ENCODE measurements around the gene P4HB. TPM values are rescaled to one million over a fixed set of nuclear protein-coding genes. Genes with fewer than 3 reads are reported as not detected.

P4HB gene
- total RNA-seq, 2 donors from 2014 or later, result 382 to 460 TPM

- Mint-ChIP-seq H3K36me3 (peaks cover 5 to 7% of the 10 kb centered on the region in 2 donors), H3K27ac (peak overlapping the region; percentile 81 to 89), H3K9me3 (no peaks in the 10 kb centered on the region)
- DNase-seq (ENCODE audit: low spot score in 2 of 2) (peak in 1 of 2 donors; percentile 45), ATAC-seq (peak; percentile 36 to 57)
Measured at GRCh38 chr17:81831957-81832607, 28.3 kb downstream of the P4HB start.

- peaks cover 5 to 7% of the 10 kb centered on the region in 2 donors for H3K36me3 Mint-ChIP-seq
- ATAC-seq, result no peak
- no peaks in the 10 kb centered on the region for H3K9me3 Mint-ChIP-seq
- H3K27ac Mint-ChIP-seq, result peak overlapping the region; percentile 81 to 89
- DNase-seq (ENCODE audit: low spot score in 2 of 2), result no peak
Measured at GRCh38 chr17:81831563-81831956, 28.8 kb downstream of the P4HB start.

- DNase-seq (ENCODE audit: low spot score in 2 of 2) (no peak), ATAC-seq (no peak)
- Mint-ChIP-seq H3K27ac (no peak overlapping the region), H3K9me3 (no peaks in the 10 kb centered on the region), H3K36me3 (peaks cover 5 to 7% of the 10 kb centered on the region in 2 donors)
Measured at GRCh38 chr17:81829858-81830257, 30.5 kb downstream of the P4HB start.

GRCh38 chr17:81828656-81829055 lies 31.7 kb downstream of the P4HB start:
- peaks cover 5 to 7% of the 10 kb centered on the region in 2 donors for H3K36me3 Mint-ChIP-seq
- H3K27ac Mint-ChIP-seq, result peak overlapping the region in 1 of 2 donors; percentile 68
- DNase-seq (ENCODE audit: low spot score in 2 of 2), result no peak
- H3K9me3 Mint-ChIP-seq, result no peaks in the 10 kb centered on the region
- no peak for ATAC-seq

GRCh38 chr17:81825841-81826466 lies 34.4 kb downstream of the P4HB start:
- no peaks in the 10 kb centered on the region for H3K36me3 Mint-ChIP-seq
- DNase-seq (ENCODE audit: low spot score in 2 of 2) (no peak), ATAC-seq (no peak)
- H3K27ac Mint-ChIP-seq, result peak overlapping the region in 1 of 2 donors; percentile 64
- H3K9me3 Mint-ChIP-seq, result no peaks in the 10 kb centered on the region

- ATAC-seq, result no peak
- H3K27ac Mint-ChIP-seq, result no peak overlapping the region
- no peaks in the 10 kb centered on the region for H3K9me3 Mint-ChIP-seq
Measured at GRCh38 chr17:81824595-81824994, 35.7 kb downstream of the P4HB start.

GRCh38 chr17:81823820-81824550 lies 36.4 kb downstream of the P4HB start:
- DNase-seq (ENCODE audit: low spot score in 2 of 2) (no peak), ATAC-seq (no peak)
- no peaks in the 10 kb centered on the region for H3K36me3 Mint-ChIP-seq
- peak overlapping the region in 1 of 2 donors; percentile 55 for H3K27ac Mint-ChIP-seq
- H3K9me3 Mint-ChIP-seq, result no peaks in the 10 kb centered on the region

More at GRCh38 chr17:81824595-81824994, 35.7 kb downstream of the P4HB start:
- no peak for DNase-seq (ENCODE audit: low spot score in 2 of 2)
- H3K36me3 Mint-ChIP-seq, result no peaks in the 10 kb centered on the region

- no peak for DNase-seq (ENCODE audit: low spot score in 2 of 2)
- no peaks in the 10 kb centered on the region for H3K9me3 Mint-ChIP-seq
- H3K27ac Mint-ChIP-seq, result peak overlapping the region in 1 of 2 donors; percentile 55
- H3K36me3 Mint-ChIP-seq, result no peaks in the 10 kb centered on the region
- no peak for ATAC-seq
Measured at GRCh38 chr17:81822996-81823819, 37.1 kb downstream of the P4HB start.

- no peak for DNase-seq (ENCODE audit: low spot score in 2 of 2)
- ATAC-seq, result no peak
- no peak overlapping the region for H3K27ac Mint-ChIP-seq
- H3K36me3 Mint-ChIP-seq, result no peaks in the 10 kb centered on the region
- H3K9me3 Mint-ChIP-seq, result no peaks in the 10 kb centered on the region
Measured at GRCh38 chr17:81822312-81822637, 38.1 kb downstream of the P4HB start.

- no peaks in the 10 kb centered on the region for H3K36me3 Mint-ChIP-seq
- peak in 1 of 2 donors; percentile 41 for ATAC-seq
- no peak for DNase-seq (ENCODE audit: low spot score in 2 of 2)
- no peaks in the 10 kb centered on the region for H3K9me3 Mint-ChIP-seq
- no peak overlapping the region for H3K27ac Mint-ChIP-seq
Measured at GRCh38 chr17:81821603-81822311, 38.6 kb downstream of the P4HB start.

- ATAC-seq (peak in 1 of 2 donors; percentile 52), DNase-seq (ENCODE audit: low spot score in 2 of 2) (no peak)
- H3K27ac Mint-ChIP-seq, result no peak overlapping the region
- no peaks in the 10 kb centered on the region for H3K9me3 Mint-ChIP-seq
- H3K36me3 Mint-ChIP-seq, result no peaks in the 10 kb centered on the region
Measured at GRCh38 chr17:81821147-81821546, 39.2 kb downstream of the P4HB start.

- Mint-ChIP-seq H3K27ac (no peak overlapping the region), H3K9me3 (no peaks in the 10 kb centered on the region), H3K36me3 (no peaks in the 10 kb centered on the region)
- no peak for DNase-seq (ENCODE audit: low spot score in 2 of 2)
- no peak for ATAC-seq
Measured at GRCh38 chr17:81819708-81820107, 40.6 kb downstream of the P4HB start.

GRCh38 chr17:81817758-81818147 lies 42.6 kb downstream of the P4HB start:
- Mint-ChIP-seq H3K27ac (no peak overlapping the region), H3K9me3 (no peaks in the 10 kb centered on the region)
- ATAC-seq, result no peak

GRCh38 chr17:81815646-81815986 lies 44.7 kb downstream of the P4HB start:
- no peaks in the 10 kb centered on the region for H3K36me3 Mint-ChIP-seq
- no peak overlapping the region for H3K27ac Mint-ChIP-seq
- DNase-seq (ENCODE audit: low spot score in 2 of 2) (no peak), ATAC-seq (no peak)
- H3K9me3 Mint-ChIP-seq, result no peaks in the 10 kb centered on the region

More at GRCh38 chr17:81817758-81818147, 42.6 kb downstream of the P4HB start:
- no peak for DNase-seq (ENCODE audit: low spot score in 2 of 2)
- H3K36me3 Mint-ChIP-seq, result no peaks in the 10 kb centered on the region

- Mint-ChIP-seq H3K27ac (no peak overlapping the region), H3K36me3 (no peaks in the 10 kb centered on the region), H3K9me3 (no peaks in the 10 kb centered on the region)
- ATAC-seq (no peak), DNase-seq (ENCODE audit: low spot score in 2 of 2) (no peak)
Measured at GRCh38 chr17:81814748-81815645, 45.3 kb downstream of the P4HB start.
